GM21619 (cell line): Measurements from ENCODE around the gene ADORA1.

ENCODE experiments used
- ATAC-seq: cut with Tn5 transposase; IDR thresholded peaks from one replicate; pipeline ENCODE4 v1.9.1; 2021; ENCODE audit not compliant: unreplicated experiment

The ADORA1 gene

GRCh38 chr1:203172184-203173010 is 44.9 kb downstream of the ADORA1 start:
- no peak for ATAC-seq

GRCh38 chr1:203173011-203173555 is 45.6 kb downstream of the ADORA1 start:
- ATAC-seq, result no peak

- peak; percentile 91 for ATAC-seq
Observed at GRCh38 chr1:203173566-203173965, 46.0 kb downstream of the ADORA1 start.

- no peak for ATAC-seq
Observed at GRCh38 chr1:203174324-203174985, 46.9 kb downstream of the ADORA1 start.

GRCh38 chr1:203175237-203175826 is 47.8 kb downstream of the ADORA1 start, which contains the start of gene MYBPH:
TSS of gene MYBPH (minus strand) at chr1:203175826. CDS start at chr1:203175755, 71 bp downstream.
- ATAC-seq, result no peak

GRCh38 chr1:203175827-203176241 is 48.3 kb downstream of the ADORA1 start:
- no peak for ATAC-seq

GRCh38 chr1:203176273-203177035 is 48.9 kb downstream of the ADORA1 start:
- ATAC-seq, result no peak

- ATAC-seq, result no peak
Observed at GRCh38 chr1:203177036-203177405, 49.5 kb downstream of the ADORA1 start.

- no peak for ATAC-seq
Observed at GRCh38 chr1:203177470-203178039, 50.0 kb downstream of the ADORA1 start.

GRCh38 chr1:203178083-203178482 is 50.6 kb downstream of the ADORA1 start:
- ATAC-seq, result no peak

GRCh38 chr1:203178821-203179666 is 51.5 kb downstream of the ADORA1 start:
- ATAC-seq, result no peak

- no peak for ATAC-seq
Observed at GRCh38 chr1:203179667-203180005, 52.1 kb downstream of the ADORA1 start.

GRCh38 chr1:203180611-203181330 is 53.2 kb downstream of the ADORA1 start:
- no peak for ATAC-seq

- no peak for ATAC-seq
Observed at GRCh38 chr1:203181586-203182386, 54.3 kb downstream of the ADORA1 start.

GRCh38 chr1:203182387-203182953 is 54.9 kb downstream of the ADORA1 start:
- ATAC-seq, result no peak

GRCh38 chr1:203183828-203184227 is 56.3 kb downstream of the ADORA1 start:
- ATAC-seq, result no peak

- ATAC-seq, result no peak
Observed at GRCh38 chr1:203184467-203184866, 56.9 kb downstream of the ADORA1 start.

- no peak for ATAC-seq
Observed at GRCh38 chr1:203185061-203185461, 57.5 kb downstream of the ADORA1 start.
